ENCODE data around the gene TENT5C. TPM values are rescaled to one million over a fixed set of nuclear protein-coding genes. Genes with fewer than 3 reads are reported as not detected.

The TENT5C gene
- total RNA-seq, 4 donors from 2014 or later: 0.27 to 2.8 (median 1.3) TPM

DNA sequence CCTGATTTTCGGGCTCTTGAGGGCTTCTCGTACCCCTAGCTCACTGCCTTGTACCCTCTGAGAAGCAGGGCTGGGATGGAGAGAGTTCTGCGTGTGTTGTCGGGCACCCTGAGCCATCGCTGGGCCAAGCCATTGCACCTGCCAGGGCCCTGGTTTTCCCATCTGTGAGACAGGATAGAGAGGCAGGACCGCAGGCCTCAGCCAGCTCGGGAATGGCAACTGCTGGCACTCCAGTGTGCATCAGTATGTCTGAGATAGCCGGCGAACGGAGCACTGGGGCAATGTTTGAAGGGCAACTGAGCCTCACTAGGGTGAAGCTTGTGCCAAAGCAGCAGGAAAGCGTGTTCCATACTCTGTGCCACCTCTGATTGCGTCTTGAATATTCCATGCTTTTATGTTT is 66.9 kb downstream of the TENT5C start:
- H3K36me3 ChIP-seq: no peaks in the 10 kb centered on the region
- no peaks in the 10 kb centered on the region for H3K9me3 ChIP-seq
- DNase-seq: no peak
- H3K4me3 ChIP-seq: no peak overlapping the region
- intact Hi-C loops (cut with DNase I): no loop called here
- H3K27me3 ChIP-seq: no peaks in the 10 kb centered on the region
- H3K4me1 ChIP-seq: no peaks in the 10 kb centered on the region
- no peak overlapping the region for H3K27ac ChIP-seq
- no peak for TF ChIP-seq POLR2A (IDR thresholded peaks at IDR 0.05)
- no peak for TF ChIP-seq CTCF (IDR thresholded peaks at IDR 0.05)
- 92 to 96% methylated on average over 5 to 7 of the region's 12 CpGs for WGBS, 2 donors

GRCh38 chr1:117673405-117673804 is 67.6 kb downstream of the TENT5C start:
- Histone ChIP-seq H3K27ac (no peak overlapping the region), H3K4me3 (no peak overlapping the region), H3K27me3 (no peaks in the 10 kb centered on the region), H3K4me1 (no peaks in the 10 kb centered on the region), H3K36me3 (no peaks in the 10 kb centered on the region), H3K9me3 (no peaks in the 10 kb centered on the region)
- intact Hi-C loops (cut with DNase I): no loop called here
- 20 to 36% methylated on average over 2 of the region's 2 CpGs for WGBS, 2 donors
- no peak for DNase-seq
- TF ChIP-seq POLR2A (IDR thresholded peaks at IDR 0.05) (no peak), CTCF (IDR thresholded peaks at IDR 0.05) (no peak)

GRCh38 chr1:117674521-117675400 is 68.9 kb downstream of the TENT5C start:
- Histone ChIP-seq H3K9me3 (no peaks in the 10 kb centered on the region), H3K4me3 (no peak overlapping the region), H3K4me1 (no peaks in the 10 kb centered on the region), H3K27me3 (no peaks in the 10 kb centered on the region), H3K27ac (no peak overlapping the region), H3K36me3 (no peaks in the 10 kb centered on the region)
- intact Hi-C loops (cut with DNase I): no loop called here
- WGBS, 2 donors: 59 to 60% methylated on average over 7 to 10 of the region's 10 CpGs
- no peak for TF ChIP-seq POLR2A (IDR thresholded peaks at IDR 0.05)
- TF ChIP-seq CTCF (IDR thresholded peaks at IDR 0.05): peak in 4 of 6 experiments; percentile 12 to 33 (median 20)
- DNase-seq: no peak

GRCh38 chr1:117675907-117676430 is 70.1 kb downstream of the TENT5C start:
- intact Hi-C loops (cut with DNase I): no loop called here
- no peaks in the 10 kb centered on the region for H3K36me3 ChIP-seq

More at GRCh38 chr1:117675907-117676430, 70.1 kb downstream of the TENT5C start:
- WGBS, 2 donors: 63 to 70% methylated on average over 3 of the region's 3 CpGs
- Histone ChIP-seq H3K9me3 (no peaks in the 10 kb centered on the region), H3K27me3 (no peaks in the 10 kb centered on the region), H3K4me1 (no peaks in the 10 kb centered on the region), H3K27ac (peak overlapping the region in 1 of 4 donors; percentile 14), H3K4me3 (no peak overlapping the region)
- no peak for DNase-seq
- no peak for TF ChIP-seq CTCF (IDR thresholded peaks at IDR 0.05)
